HepG2 (cell line): ENCODE results near the gene MLYCD. TPM values are rescaled to one million over a fixed set of nuclear protein-coding genes. Genes with fewer than 3 reads are reported as not detected.

Experiments
- ARID5B ChIP-seq: IDR thresholded peaks from 2 replicates; pipeline ENCODE4 v1.4.0; 2020; ENCODE audit warnings: mild to moderate bottlenecking, missing genetic modification reagents
- ELF3 ChIP-seq: IDR thresholded peaks from 2 replicates; pipeline ENCODE4 v1.6.1; 2016; ENCODE audit warnings: missing genetic modification reagents, missing compliant biosample characterization
- GTF2F1 ChIP-seq: fragments of 150-350 bp; IDR thresholded peaks from 2 replicates; pipeline ENCODE4 v1.6.1; 2014; ENCODE audit warnings: low read length
- HES4 ChIP-seq: sonication (generic); formaldehyde crosslinking; IDR thresholded peaks from 2 replicates; pipeline ENCODE4 v1.9.0; 2021; ENCODE audit warnings: mild to moderate bottlenecking, missing genetic modification reagents, borderline replicate concordance
- HNRNPK ChIP-seq: fragments of 200-400 bp; formaldehyde crosslinking; IDR thresholded peaks from 2 replicates; pipeline ENCODE4 v1.6.1; 2018; ENCODE audit warnings: low read length, low read depth, moderate library complexity, mild to moderate bottlenecking; ENCODE audit not compliant: poor library complexity, severe bottlenecking
- MATR3 ChIP-seq: sonication (generic); formaldehyde crosslinking; IDR thresholded peaks from 2 replicates; pipeline ENCODE4 v1.4.0; 2020; ENCODE audit warnings: missing genetic modification reagents
- NFYC ChIP-seq: IDR thresholded peaks from 2 replicates; pipeline ENCODE4 v1.6.1; 2016; ENCODE audit warnings: missing genetic modification reagents, missing compliant biosample characterization
- PTBP1 ChIP-seq: fragments of 200-400 bp; formaldehyde crosslinking; IDR thresholded peaks from 2 replicates; pipeline ENCODE4 v1.6.1; 2018; ENCODE audit warnings: low read length, low read depth; ENCODE audit not compliant: poor library complexity, severe bottlenecking
- SNAPC2 ChIP-seq: sonication (generic); formaldehyde crosslinking; IDR thresholded peaks from 2 replicates; pipeline ENCODE4 v1.8.1; 2022; ENCODE audit warnings: mild to moderate bottlenecking, missing genetic modification reagents
- TBL1XR1 ChIP-seq: fragments of 150-350 bp; IDR thresholded peaks from 2 replicates; pipeline ENCODE4 v1.6.1; 2014; ENCODE audit warnings: borderline replicate concordance, low read length; ENCODE audit not compliant: partially characterized antibody
- TEAD2 ChIP-seq: sonication (generic); formaldehyde crosslinking; IDR thresholded peaks from 2 replicates; pipeline ENCODE4 v1.9.0; 2021; ENCODE audit warnings: missing genetic modification reagents
- ZNF224 ChIP-seq: sonication (generic); formaldehyde crosslinking; IDR thresholded peaks from 2 replicates; pipeline ENCODE4 v1.5.0; 2020; ENCODE audit warnings: mild to moderate bottlenecking, missing genetic modification reagents
- ZNF253 ChIP-seq: sonication (generic); formaldehyde crosslinking; IDR thresholded peaks from 2 replicates; pipeline ENCODE4 v1.8.0; 2022; ENCODE audit warnings: mild to moderate bottlenecking, missing genetic modification reagents, borderline replicate concordance
- ZNF331 ChIP-seq: sonication (generic); formaldehyde crosslinking; IDR thresholded peaks from 2 replicates; pipeline ENCODE4 v1.4.0; 2020; ENCODE audit warnings: missing genetic modification reagents
- ZNF574 ChIP-seq: sonication (generic); formaldehyde crosslinking; IDR thresholded peaks from 2 replicates; pipeline ENCODE4 v1.4.0; 2020; ENCODE audit warnings: missing genetic modification reagents
- ZNF772 ChIP-seq: sonication (generic); formaldehyde crosslinking; IDR thresholded peaks from 2 replicates; pipeline ENCODE4 v1.5.0; 2020; ENCODE audit warnings: mild to moderate bottlenecking, missing genetic modification reagents
- polyA plus RNA-seq, 8 experiments: library from polyadenylated mRNA; depleted of rRNA in 3 of 8; stranded (reverse) in 7 of 8; unstranded in 1 of 8; fragments of >200 nt; fragmentation: Illumina TruSeq in 4 of 8; extraction: Trizol in 4 of 8; gene quantifications; 2 replicates each; pipeline versions ENCODE4 v1.2.1 to v1.2.3, GENCODE V29; 2011 to 2016; ENCODE audit warnings: low read depth in 4 of 8, missing spikeins in 1 of 8, mixed read lengths in 1 of 8; ENCODE audit not compliant: insufficient read depth in 1 of 8
- total RNA-seq, 5 experiments: library from RNA; depleted of rRNA; stranded (reverse); fragments of >200 nt; fragmentation: Illumina TruSeq; extraction: Trizol; gene quantifications; 2 replicates each; pipeline ENCODE4 v1.2.3, GENCODE V29; 2016; ENCODE audit warnings: low read depth in 1 of 5
- TF ChIP-seq, protein P1 (sequence below): sonication (generic); formaldehyde crosslinking; IDR thresholded peaks from 2 replicates; pipeline ENCODE4 v1.4.0; 2020; ENCODE audit warnings: missing genetic modification reagents
- TF ChIP-seq, protein P2 (sequence below): sonication (generic); formaldehyde crosslinking; IDR thresholded peaks from 2 replicates; pipeline ENCODE4 v1.5.1; 2020; ENCODE audit warnings: mild to moderate bottlenecking, missing genetic modification reagents, borderline replicate concordance
- TF ChIP-seq, protein P3 (sequence below): IDR thresholded peaks from 2 replicates; pipeline ENCODE4 v1.6.1; 2012; ENCODE audit warnings: inconsistent platforms

The MLYCD gene
- total and polyA plus RNA-seq, 2 of the 13 experiments (the other 11 are each of a cell fraction or from before 2014, with no cell fraction given): 1.8 to 4.0 TPM

DNA sequence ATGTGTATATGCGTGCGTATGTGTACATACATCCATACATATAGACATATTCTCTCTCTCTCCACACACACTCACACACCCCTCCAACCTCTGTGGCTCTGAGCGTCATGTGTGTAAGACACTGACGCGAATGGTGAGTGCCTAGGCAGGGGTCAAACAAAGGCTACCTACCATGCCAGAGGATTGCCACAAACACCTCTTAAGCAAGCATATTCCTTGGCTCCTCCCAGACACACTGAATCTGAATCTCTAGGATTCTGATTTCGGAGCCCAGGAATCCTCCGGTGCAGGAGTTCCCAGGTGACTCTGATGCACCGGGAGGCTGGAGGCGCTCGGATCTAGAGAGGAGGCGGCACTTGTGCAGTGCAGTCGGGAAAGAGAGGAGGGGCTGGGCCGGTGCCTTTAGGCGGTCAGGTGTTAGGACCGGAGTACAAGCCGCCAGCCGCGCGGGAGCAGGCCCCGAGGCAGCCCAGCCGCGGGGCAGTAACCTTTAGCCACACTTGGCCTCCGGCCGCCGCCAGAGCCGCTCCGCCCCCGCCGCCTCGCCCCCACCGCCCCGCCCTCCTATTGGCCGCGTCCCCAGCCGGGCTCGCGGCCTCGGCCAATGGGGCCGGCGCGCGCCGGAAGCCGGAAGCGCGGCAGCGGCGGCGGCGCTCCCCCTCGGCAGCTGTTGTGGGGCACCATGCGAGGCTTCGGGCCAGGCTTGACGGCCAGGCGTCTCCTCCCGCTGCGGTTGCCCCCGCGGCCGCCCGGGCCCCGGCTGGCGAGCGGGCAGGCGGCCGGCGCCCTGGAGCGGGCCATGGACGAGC lies at the start of gene MLYCD (continued):
- TF ChIP-seq TBL1XR1: no peak
- TF ChIP-seq NFYC (CRISPR knock-in tag): peak; percentile 74
- 0 out of 2 replicates have a peak, but pooled peaks have one; percentile 1 for TF ChIP-seq ZNF253 (CRISPR knock-in tag)
- no peak for TF ChIP-seq HES4 (CRISPR knock-in tag)
- TF ChIP-seq, protein P1, sequence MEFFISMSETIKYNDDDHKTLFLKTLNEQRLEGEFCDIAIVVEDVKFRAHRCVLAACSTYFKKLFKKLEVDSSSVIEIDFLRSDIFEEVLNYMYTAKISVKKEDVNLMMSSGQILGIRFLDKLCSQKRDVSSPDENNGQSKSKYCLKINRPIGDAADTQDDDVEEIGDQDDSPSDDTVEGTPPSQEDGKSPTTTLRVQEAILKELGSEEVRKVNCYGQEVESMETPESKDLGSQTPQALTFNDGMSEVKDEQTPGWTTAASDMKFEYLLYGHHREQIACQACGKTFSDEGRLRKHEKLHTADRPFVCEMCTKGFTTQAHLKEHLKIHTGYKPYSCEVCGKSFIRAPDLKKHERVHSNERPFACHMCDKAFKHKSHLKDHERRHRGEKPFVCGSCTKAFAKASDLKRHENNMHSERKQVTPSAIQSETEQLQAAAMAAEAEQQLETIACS (CRISPR knock-in tag): no peak
- no peak for TF ChIP-seq ZNF224 (CRISPR knock-in tag)
- no peak for TF ChIP-seq MATR3 (CRISPR knock-in tag)
- no peak for TF ChIP-seq SNAPC2 (CRISPR knock-in tag)
- TF ChIP-seq ZNF772 (CRISPR knock-in tag): no peak
- TF ChIP-seq, protein P2, sequence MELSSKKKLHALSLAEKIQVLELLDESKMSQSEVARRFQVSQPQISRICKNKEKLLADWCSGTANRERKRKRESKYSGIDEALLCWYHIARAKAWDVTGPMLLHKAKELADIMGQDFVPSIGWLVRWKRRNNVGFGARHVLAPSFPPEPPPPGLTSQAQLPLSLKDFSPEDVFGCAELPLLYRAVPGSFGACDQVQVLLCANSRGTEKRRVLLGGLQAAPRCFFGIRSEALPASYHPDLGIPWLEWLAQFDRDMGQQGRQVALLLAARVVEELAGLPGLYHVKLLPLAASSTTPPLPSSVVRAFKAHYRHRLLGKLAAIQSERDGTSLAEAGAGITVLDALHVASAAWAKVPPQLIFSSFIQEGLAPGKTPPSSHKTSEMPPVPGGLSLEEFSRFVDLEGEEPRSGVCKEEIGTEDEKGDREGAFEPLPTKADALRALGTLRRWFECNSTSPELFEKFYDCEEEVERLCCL (CRISPR knock-in tag): no peak
- TF ChIP-seq HNRNPK: no peak
- 0 out of 2 replicates have a peak, but pooled peaks have one; percentile 24 for TF ChIP-seq ELF3
- peak; percentile 27; the same call in 1 of the 2 replicates for TF ChIP-seq ZNF331
- peak; percentile 47 for TF ChIP-seq PTBP1
- no peak for TF ChIP-seq TEAD2
- TF ChIP-seq ARID5B (CRISPR knock-in tag): no peak
- no peak for TF ChIP-seq ZNF574 (CRISPR knock-in tag)
- TF ChIP-seq GTF2F1: no peak
- TF ChIP-seq, protein P3, sequence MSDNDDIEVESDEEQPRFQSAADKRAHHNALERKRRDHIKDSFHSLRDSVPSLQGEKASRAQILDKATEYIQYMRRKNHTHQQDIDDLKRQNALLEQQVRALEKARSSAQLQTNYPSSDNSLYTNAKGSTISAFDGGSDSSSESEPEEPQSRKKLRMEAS: peak; percentile 83
